Central memory CD8-positive, alpha-beta T cell (primary cell): ENCODE data around the gene GOLGA2.

ENCODE experiments used
- ATAC-seq: fragments of 150-1000 bp; cut with Tn5 transposase; replicated peaks from 2 replicates; pipeline ENCODE4 v1.10.0; 2022; ENCODE audit warnings: mild to moderate bottlenecking, moderate FRiP score, moderate number of reproducible peaks; ENCODE audit not compliant: poor library complexity, severe bottlenecking; ENCODE audit errors: extremely low read depth
- DNase-seq, 2 donors: peaks; one replicate each; pipeline ENCODE4 v3.0.0; 2021; ENCODE audit warnings: low spot score in 2 of 2
- H3K27ac Mint-ChIP-seq: one replicate; pipeline ENCODE4 v1.8.0; 2022; ENCODE audit warnings: low read depth, mild to moderate bottlenecking, moderate library complexity, mixed read lengths
- H3K27me3 Mint-ChIP-seq: one replicate; pipeline ENCODE4 v1.8.0; 2022; ENCODE audit warnings: mixed read lengths
- H3K36me3 Mint-ChIP-seq: one replicate; pipeline ENCODE4 v1.8.0; 2022; ENCODE audit warnings: mild to moderate bottlenecking, moderate library complexity, mixed read lengths; ENCODE audit not compliant: insufficient read depth
- H3K4me1 Mint-ChIP-seq: one replicate; pipeline ENCODE4 v1.8.0; 2022; ENCODE audit warnings: mixed read lengths
- H3K4me3 Mint-ChIP-seq: one replicate; pipeline ENCODE4 v1.8.0; 2022; ENCODE audit warnings: mild to moderate bottlenecking, moderate library complexity, mixed read lengths
- H3K9me3 Mint-ChIP-seq: one replicate; pipeline ENCODE4 v1.8.0; 2022; ENCODE audit warnings: mixed read lengths

Gene GOLGA2

DNA sequence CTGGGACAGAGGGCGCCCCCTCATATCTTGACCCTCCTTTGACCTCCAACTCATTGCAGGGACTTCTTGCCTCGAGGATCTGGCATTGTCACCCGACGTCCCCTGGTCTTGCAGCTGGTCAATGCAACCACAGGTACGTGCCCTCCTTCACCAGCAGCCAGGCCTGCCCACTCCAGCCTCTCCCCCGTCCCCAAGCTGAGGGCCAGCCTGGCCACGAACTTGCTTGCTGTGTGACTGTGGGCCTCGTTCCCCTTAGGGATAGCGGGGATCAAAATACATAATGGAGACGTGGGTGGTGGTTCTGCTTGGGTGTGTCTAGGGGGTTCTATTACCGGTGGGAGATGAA lies 57.7 kb downstream of the GOLGA2 start:
- peak overlapping the region; percentile 39 for H3K27ac Mint-ChIP-seq
- no peak for DNase-seq
- H3K9me3 Mint-ChIP-seq, result no peaks in the 10 kb centered on the region
- ATAC-seq, result no peak
- peaks cover 10% of the 10 kb centered on the region for H3K27me3 Mint-ChIP-seq
- peak overlapping the region; percentile 79 for H3K4me3 Mint-ChIP-seq
- peaks cover 13% of the 10 kb centered on the region for H3K4me1 Mint-ChIP-seq
- peaks cover 4% of the 10 kb centered on the region for H3K36me3 Mint-ChIP-seq

DNA sequence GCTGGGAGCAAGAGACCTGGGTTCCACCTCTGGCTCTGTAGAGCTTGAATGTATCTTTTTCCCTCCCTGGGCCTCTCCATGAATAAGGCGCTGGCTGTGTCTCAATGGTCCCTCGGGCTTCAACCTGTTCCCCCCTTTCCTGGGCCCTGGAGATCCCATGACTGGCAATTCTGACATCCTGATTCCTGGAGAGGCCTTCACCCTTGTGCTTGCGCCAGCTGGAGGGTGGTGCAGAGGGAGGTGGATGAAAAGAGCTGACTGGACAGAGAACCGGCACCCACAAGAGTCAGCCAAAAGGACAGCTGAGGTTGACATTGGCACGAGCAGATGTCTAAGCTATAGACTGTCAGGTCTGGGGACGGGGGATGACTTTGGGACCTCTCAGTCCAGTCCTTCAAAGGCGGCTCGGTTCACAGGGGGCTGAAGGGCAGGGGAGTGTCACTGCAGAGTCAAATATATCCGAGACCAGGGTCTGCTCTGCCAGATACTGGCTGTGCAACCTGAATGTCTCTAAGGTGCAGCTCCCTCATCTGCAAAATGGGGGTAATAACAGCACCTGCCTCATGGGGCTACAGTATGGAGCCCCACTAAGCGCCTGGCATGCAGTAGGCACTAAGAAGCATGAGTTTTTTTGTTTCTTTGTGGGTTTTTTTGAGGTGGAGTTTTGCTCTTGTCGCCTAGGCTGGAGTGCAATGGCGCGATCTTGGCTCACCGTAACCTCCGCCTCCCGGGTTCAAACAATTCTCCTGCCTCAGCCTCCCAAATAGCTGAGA lies 58.8 kb downstream of the GOLGA2 start:
- Mint-ChIP-seq H3K4me3 (no peak overlapping the region), H3K27me3 (peaks cover 13% of the 10 kb centered on the region), H3K4me1 (peaks cover 13% of the 10 kb centered on the region), H3K36me3 (peaks cover 4% of the 10 kb centered on the region), H3K9me3 (no peaks in the 10 kb centered on the region), H3K27ac (no peak overlapping the region)
- ATAC-seq, result no peak
- DNase-seq, result no peak

DNA sequence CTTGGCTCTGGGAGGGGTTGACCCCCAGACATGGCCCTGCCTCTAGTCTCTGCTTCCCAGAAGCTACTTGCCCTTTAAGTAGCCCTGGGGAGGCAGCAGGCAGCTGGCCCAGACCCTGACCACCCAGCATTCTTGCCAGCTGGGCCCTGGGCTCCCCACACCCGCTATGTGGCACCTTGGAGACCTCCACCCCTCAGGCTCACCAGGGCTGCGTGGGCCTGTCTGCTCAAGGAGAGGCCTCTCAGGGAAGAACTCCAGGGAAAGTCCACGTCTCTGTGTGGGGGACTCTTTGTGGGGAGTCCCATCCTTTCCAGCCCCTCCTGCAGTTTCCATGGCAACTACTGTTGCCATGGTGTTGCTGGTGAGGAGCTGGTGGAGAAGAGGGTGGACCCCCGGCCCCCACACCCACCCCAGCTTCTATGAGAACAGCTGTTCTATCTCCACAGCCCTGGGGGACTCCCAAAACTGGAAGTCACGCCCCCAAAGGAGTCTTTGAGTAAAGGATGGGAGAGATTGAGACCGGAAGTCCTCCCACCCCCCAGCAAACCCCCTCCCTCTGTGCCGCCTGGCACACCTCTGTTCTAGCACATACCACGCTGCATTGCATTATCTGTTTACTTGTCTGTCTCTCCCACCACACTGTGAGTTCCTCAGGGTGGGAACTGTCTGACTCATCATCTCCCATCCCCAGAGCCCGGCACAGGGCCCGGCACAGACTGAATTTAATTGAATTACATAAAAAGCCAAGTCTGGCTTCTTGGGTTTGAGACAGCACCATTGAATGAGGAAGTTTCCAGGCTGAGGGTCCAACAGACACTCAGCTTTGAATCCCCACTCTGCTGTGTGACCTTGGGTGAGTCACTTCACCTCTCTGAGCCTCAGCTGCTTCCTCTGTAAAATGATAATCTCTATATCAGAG lies 60.1 kb downstream of the GOLGA2 start:
- Mint-ChIP-seq H3K4me1 (peaks cover 13% of the 10 kb centered on the region), H3K4me3 (no peak overlapping the region), H3K27me3 (peaks cover 22% of the 10 kb centered on the region), H3K27ac (no peak overlapping the region), H3K36me3 (peaks cover 4% of the 10 kb centered on the region), H3K9me3 (no peaks in the 10 kb centered on the region)
- no peak for DNase-seq
- no peak for ATAC-seq

DNA sequence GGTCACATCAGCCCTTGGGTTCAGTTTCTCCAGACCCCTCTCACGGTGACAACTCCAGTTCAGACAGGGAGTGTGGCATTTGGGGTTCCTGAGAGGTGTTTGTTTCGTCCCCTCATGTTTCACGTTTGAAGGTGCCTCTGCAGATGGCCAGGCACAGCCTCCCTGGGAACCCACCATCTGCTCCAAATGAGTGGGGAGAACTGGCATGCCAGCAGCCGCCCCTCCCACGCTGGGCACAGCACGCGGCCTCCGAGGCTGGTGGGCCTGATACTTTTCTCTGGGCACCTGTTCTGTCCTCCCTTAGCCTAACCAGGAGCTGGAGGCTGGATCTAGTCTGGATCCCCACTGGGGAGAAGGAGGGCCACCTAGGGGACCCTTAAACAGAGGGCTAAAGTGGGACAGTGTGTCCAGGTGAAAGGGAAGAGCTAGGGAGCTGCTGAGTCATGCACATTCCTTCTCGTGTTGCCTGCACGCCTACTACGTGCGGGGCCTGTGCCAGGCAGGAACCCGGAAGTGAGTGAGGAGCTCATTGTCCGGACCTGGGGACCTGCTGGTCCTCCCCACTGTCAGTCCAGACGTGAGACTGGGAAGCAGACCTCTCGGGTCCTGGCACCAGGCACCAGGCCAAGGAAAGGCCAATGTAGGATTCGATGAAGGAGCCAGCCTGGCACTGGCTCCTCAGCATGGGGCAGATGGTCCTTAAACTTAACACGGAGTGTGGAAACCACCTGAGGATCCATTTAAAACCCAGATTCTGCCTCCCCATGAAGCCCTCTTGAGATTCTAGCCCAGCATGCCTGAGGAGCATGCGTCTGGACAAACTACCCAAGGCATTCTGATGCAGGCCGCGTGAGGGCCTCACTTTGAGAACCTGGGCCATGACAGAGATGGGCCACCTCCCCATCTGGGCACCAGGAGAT lies 61.0 kb downstream of the GOLGA2 start:
- ATAC-seq (no peak), DNase-seq (no peak)
- Mint-ChIP-seq H3K4me1 (peaks cover 13% of the 10 kb centered on the region), H3K27me3 (peaks cover 22% of the 10 kb centered on the region), H3K27ac (no peak overlapping the region), H3K4me3 (no peak overlapping the region), H3K9me3 (no peaks in the 10 kb centered on the region), H3K36me3 (peaks cover 2% of the 10 kb centered on the region)

DNA sequence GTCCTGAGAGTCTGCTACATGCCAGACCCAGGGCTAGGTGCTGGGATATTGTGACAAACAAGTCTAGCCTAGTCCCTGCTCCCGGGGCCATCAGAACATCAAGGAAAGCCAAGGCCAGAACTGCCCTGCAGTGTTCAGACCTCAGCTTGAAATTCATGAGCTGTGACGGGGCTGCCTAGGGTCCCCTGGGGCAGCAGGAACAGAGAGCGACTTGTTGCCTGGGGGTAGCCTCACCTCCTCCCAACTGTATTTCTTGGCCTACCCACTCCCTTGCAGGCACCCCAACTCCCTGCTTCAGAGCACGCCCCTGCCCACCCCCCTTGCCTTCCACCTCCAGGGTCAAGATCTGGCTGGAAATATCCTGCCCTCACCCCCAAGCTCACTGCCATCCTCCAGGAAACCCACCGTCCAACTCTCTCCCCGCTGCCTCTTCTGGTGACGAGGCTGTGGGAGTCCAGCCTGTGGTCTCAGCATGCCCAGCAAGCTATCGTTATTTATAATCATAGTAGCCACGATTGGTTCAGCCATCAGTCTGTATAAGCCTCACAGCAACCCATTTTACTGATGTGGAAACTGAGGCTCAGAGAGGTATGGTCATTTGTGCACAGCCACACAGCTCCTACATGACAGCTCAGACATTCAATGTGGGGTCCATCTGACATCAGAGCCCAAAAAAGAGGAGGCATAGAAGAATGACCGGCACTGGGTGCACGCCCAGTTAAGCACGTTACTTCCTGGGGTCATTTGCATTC lies 61.9 kb downstream of the GOLGA2 start:
- peaks cover 2% of the 10 kb centered on the region for H3K36me3 Mint-ChIP-seq
- no peak for DNase-seq
- no peaks in the 10 kb centered on the region for H3K9me3 Mint-ChIP-seq
- peaks cover 10% of the 10 kb centered on the region for H3K4me1 Mint-ChIP-seq
- H3K27ac Mint-ChIP-seq, result no peak overlapping the region
- H3K27me3 Mint-ChIP-seq, result peaks cover 23% of the 10 kb centered on the region
- H3K4me3 Mint-ChIP-seq, result no peak overlapping the region
- no peak for ATAC-seq

DNA sequence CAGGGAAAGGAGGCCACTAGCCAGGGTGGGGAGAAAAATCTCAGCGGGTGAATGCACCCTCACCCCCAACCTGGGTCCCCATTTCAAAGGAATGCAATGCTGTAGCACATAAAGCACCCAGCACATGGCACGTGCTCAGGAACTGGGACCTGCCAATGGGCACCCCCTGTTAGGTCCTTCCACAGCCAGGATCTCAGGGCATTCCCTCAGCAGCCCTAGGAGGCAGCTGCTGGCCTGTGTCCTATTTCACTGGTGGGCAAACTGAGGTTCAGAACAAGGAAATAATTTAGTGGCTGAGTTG lies 63.9 kb downstream of the GOLGA2 start:
- H3K27ac Mint-ChIP-seq, result no peak overlapping the region
- no peaks in the 10 kb centered on the region for H3K36me3 Mint-ChIP-seq
- no peak for ATAC-seq
- H3K9me3 Mint-ChIP-seq, result no peaks in the 10 kb centered on the region
- no peaks in the 10 kb centered on the region for H3K4me1 Mint-ChIP-seq
- no peak overlapping the region for H3K4me3 Mint-ChIP-seq
- peaks cover 37% of the 10 kb centered on the region for H3K27me3 Mint-ChIP-seq
- DNase-seq, result no peak

DNA sequence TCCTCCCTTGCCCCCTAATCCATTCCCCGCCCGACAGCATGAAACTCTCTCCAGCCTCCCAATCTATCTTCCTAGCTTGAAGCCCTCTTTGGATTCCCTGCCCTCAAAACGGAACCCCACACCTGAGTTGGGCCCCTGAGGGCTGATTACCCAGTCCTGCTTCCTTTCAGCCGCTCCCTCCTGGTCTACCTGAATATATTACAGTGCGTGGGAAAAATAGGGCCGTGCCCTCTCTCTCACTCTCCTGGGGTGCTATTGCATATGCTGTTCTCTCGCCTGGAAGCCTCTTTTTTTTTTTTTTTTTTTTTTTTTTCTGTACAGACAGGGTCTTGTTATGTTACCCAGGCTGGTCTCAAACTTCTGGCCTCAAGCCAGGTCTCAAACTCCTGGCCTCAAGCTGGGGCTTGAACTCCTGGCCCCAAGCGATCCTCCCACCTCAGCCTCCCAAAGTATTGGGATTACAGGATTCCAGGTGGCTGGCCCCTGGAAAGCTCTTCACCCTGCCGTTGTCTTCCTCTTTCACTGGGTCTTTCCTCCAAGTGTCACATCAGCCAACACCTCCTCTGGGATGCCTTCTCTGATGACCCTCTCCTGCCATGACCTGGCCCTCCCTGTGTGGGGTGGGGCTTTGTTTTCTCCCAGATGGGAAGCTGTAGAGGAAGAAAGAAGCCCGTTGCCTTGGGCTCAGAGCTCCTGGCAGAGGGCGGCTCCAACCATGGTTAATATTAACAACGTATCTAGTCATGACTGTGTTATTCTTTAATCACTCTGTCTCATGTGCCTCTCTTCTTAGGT lies 64.4 kb downstream of the GOLGA2 start:
- ATAC-seq (no peak), DNase-seq (no peak)
- Mint-ChIP-seq H3K9me3 (no peaks in the 10 kb centered on the region), H3K27me3 (peaks cover 42% of the 10 kb centered on the region), H3K27ac (no peak overlapping the region), H3K4me3 (no peak overlapping the region), H3K36me3 (no peaks in the 10 kb centered on the region), H3K4me1 (no peaks in the 10 kb centered on the region)

DNA sequence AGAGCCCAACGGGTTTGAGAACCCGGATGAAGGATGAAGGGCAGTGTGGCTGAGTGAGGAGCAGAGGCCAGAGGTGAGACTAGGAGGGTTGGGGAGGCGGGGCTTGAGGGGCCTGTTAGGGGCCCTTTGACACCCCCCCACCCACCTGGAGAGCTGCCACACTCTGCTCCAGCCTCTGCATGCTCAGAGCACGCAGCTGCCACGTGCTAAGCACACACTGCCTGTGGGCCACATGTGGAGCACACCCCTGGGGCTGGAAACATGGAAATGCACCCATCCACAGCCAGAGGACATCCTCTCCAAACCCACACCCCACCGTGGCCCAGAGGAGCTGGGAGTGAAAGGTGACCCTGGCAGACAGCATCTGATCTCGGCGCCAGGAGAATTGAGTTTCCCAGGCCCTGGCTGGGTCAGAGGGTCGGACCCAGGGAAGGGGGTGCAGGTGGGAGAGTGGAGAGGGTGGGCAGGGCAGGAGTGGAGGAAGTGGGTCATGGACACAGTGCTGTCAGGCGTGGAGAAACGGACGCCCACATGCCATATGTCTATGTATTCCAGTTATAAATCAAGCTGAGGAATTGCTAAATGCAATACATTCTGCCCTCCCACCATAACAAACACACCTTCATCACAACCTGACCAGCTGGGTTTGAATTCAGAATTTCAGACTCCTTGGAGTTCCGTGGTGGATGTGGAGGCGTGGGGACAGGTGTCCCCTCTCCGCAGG lies 66.7 kb downstream of the GOLGA2 start:
- Mint-ChIP-seq H3K4me3 (no peak overlapping the region), H3K36me3 (no peaks in the 10 kb centered on the region), H3K27ac (no peak overlapping the region), H3K9me3 (no peaks in the 10 kb centered on the region), H3K27me3 (peaks cover 53% of the 10 kb centered on the region), H3K4me1 (peaks cover 4% of the 10 kb centered on the region)
- DNase-seq (no peak), ATAC-seq (no peak)

DNA sequence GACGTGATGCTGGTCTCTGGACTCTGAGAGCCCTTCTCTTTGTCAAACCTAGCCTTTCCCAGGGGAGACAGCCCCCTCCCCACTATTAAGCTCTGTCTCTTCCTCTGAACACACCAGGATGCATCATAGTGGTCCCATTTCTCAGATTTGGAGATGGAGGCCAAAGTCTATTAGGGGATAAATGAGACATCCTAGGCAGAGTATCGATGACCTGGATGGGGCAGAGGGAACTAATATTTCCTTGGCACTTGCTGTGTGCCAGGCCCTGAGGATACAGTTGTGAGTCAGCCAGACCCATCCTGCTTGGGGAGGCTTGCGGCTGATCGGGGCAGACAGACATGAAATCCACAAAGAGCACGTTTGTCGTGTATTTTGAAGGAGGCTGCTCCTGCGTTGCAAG lies 67.4 kb downstream of the GOLGA2 start:
- Mint-ChIP-seq H3K27me3 (peaks cover 49% of the 10 kb centered on the region), H3K4me1 (peaks cover 9% of the 10 kb centered on the region), H3K9me3 (no peaks in the 10 kb centered on the region), H3K27ac (no peak overlapping the region), H3K4me3 (no peak overlapping the region), H3K36me3 (no peaks in the 10 kb centered on the region)
- ATAC-seq (no peak), DNase-seq (no peak)

DNA sequence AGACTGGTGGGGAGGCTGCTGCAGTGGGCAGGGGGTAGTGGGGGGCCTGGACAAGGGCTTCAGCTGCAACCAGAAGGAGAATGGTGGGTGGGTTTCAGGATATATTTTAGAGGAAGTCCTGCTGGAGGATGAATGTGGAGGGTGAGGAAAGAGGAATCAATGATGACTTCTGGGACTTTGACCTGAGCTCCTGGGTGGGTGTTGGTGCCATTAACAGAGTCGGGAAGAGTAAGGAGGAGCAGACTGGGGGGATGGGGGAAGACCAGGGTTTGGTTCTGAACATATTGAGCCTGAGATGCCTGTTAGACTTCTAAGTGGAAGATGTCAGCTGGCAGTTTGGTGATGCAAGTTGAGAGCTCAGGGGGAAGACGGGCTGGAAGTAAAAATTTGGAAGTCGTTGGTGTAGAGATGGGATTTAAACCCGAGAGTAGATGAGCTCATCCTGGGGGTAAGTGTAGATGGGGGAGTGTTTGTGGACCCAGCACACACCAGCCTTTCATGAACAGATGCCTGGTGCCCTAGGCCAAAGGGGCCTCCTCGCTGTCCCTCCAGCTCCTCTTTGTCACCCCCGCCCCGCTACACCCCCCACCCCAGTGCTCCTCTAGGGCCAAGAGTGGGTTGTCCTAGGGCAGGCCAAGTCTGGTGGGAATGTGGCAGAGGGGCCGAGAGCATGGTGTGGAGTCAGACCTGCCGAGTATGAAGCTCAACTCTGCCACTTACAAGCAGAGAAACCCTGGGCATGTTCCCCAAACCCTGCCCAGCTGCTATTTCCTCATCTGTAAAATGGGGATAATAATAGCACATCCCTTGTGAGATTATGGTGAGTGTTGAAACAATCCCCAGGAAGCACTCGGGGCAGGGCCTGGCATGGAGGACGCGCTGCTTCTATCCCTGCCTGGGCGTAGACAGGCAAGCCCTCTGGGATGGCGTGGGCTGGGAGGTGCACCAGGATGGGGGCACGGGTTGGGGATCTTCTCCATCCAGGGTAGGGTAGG lies 68.6 kb downstream of the GOLGA2 start:
- H3K36me3 Mint-ChIP-seq, result no peaks in the 10 kb centered on the region
- H3K9me3 Mint-ChIP-seq, result no peaks in the 10 kb centered on the region
- no peak overlapping the region for H3K27ac Mint-ChIP-seq
- DNase-seq (no peak), ATAC-seq (no peak)
- peaks cover 48% of the 10 kb centered on the region for H3K27me3 Mint-ChIP-seq
- peaks cover 9% of the 10 kb centered on the region for H3K4me1 Mint-ChIP-seq
- no peak overlapping the region for H3K4me3 Mint-ChIP-seq
